HepG2 (cell line): ENCODE data around the gene AXIN1. TPM values are rescaled to one million over a fixed set of nuclear protein-coding genes. Genes with fewer than 3 reads are reported as not detected.

Experiments used
- ATAC-seq: fragments of 200-7000 bp; cut with Tn5 transposase; 3 replicates; pipeline ENCODE4 v1.9.1; 2020; ENCODE audit warnings: mild to moderate bottlenecking, moderate library complexity
- BruUV-seq: library from RNA; stranded (reverse); fragments of 400-500 nt; replicated peaks from 2 replicates; lab custom pipeline; 2021; lab: Mats Ljungman, UMichigan
- CTCF ChIA-PET: fragments of 300-600 bp; formaldehyde crosslinking; extraction: SDS; loops from one replicate; lab custom pipeline; 2021; ENCODE audit warnings: low total read pairs, inconsistent platforms, low intra/inter-chr PET ratio; lab: Yijun Ruan, JAX
- POLR2A ChIA-PET: fragments of 350-600 bp; sonication (Branson Sonifier 250); formaldehyde crosslinking; loops from one replicate; lab custom pipeline; 2020; ENCODE audit warnings: antibody characterized with exemption, inconsistent platforms; lab: Yijun Ruan, JAX
- DNase-seq: peaks from one replicate; pipeline ENCODE4 v3.0.0-alpha.2; 2015; ENCODE audit warnings: low spot score
- FAIRE-seq: peaks from 3 replicates; lab custom pipeline; 2011; peaks lifted over from hg19 to GRCh38; lab: Jason Lieb, UNC
- H2AFZ ChIP-seq: one replicate; pipeline ENCODE4 v1.6.1; 2011; ENCODE audit warnings: low read length, inconsistent platforms
- H3K27ac ChIP-seq: fragments of 300-600 bp; 3 replicates; pipeline ENCODE4 v1.8.0; 2011; ENCODE audit warnings: mixed run types, mild to moderate bottlenecking, mixed read lengths, low read length, inconsistent platforms; ENCODE audit not compliant: insufficient read depth; ENCODE audit errors: extremely low read length
- H3K27me3 ChIP-seq, 2 experiments: fragments of 200-600 bp in 1 of 2; 2 replicates in 1 of 2; 3 replicates in 1 of 2; pipeline versions ENCODE4 v1.6.0 to v1.8.0; 2011; ENCODE audit warnings: low read length in 2 of 2, mild to moderate bottlenecking in 2 of 2, moderate library complexity in 2 of 2, inconsistent platforms in 1 of 2; ENCODE audit not compliant: insufficient read depth in 2 of 2, control insufficient read depth in 1 of 2
- H3K36me3 ChIP-seq, 2 experiments: fragments of 200-600 bp in 1 of 2; replicated peaks in 1 of 2; 2 replicates in 1 of 2; 3 replicates in 1 of 2; pipeline versions ENCODE4 v1.5.1 to v1.8.0; 2011; ENCODE audit warnings: low read length in 2 of 2, inconsistent platforms in 1 of 2; ENCODE audit not compliant: insufficient read depth in 2 of 2, control insufficient read depth in 1 of 2
- H3K4me1 ChIP-seq: 2 replicates; pipeline ENCODE4 v1.5.1; 2012; ENCODE audit warnings: low read length, inconsistent platforms; ENCODE audit not compliant: insufficient read depth
- H3K4me2 ChIP-seq: 2 replicates; pipeline ENCODE4 v1.6.0; 2011; ENCODE audit warnings: low read depth, low read length, inconsistent platforms
- H3K4me3 ChIP-seq, 3 experiments: fragments of 200-600 bp in 1 of 3; sonication (generic), shearing (Covaris generic) in 1 of 3; replicated peaks in 1 of 3; 2 replicates each; pipeline ENCODE4 v1.5.1; 2011 to 2016; ENCODE audit warnings: low read length in 3 of 3, inconsistent platforms in 2 of 3, low read depth in 2 of 3, mild to moderate bottlenecking in 2 of 3, control low read depth in 1 of 3, mixed read lengths in 1 of 3; ENCODE audit not compliant: insufficient read depth in 1 of 3
- H3K79me2 ChIP-seq: one replicate; pipeline ENCODE4 v1.6.1; 2011; ENCODE audit warnings: low read length, inconsistent platforms; ENCODE audit not compliant: insufficient read depth
- H3K9ac ChIP-seq: 2 replicates; pipeline ENCODE4 v1.6.0; 2011; ENCODE audit warnings: mild to moderate bottlenecking, low read depth, low read length, inconsistent platforms; ENCODE audit not compliant: insufficient read depth
- H3K9me3 ChIP-seq: 2 replicates; pipeline ENCODE4 v1.5.1; 2012; ENCODE audit warnings: mild to moderate bottlenecking, low read length
- H4K20me1 ChIP-seq: 2 replicates; pipeline ENCODE4 v1.6.0; 2011; ENCODE audit warnings: inconsistent platforms, mild to moderate bottlenecking, low read length, moderate library complexity; ENCODE audit not compliant: insufficient read depth
- FLYWCH1 ChIP-seq: sonication (generic); formaldehyde crosslinking; IDR thresholded peaks from 2 replicates; pipeline ENCODE4 v1.8.1; 2023; ENCODE audit warnings: mild to moderate bottlenecking, missing genetic modification reagents
- HBP1 ChIP-seq: IDR thresholded peaks from 2 replicates; pipeline ENCODE4 v1.6.1; 2016; ENCODE audit warnings: low read depth, control low read depth
- IRF1 ChIP-seq: sonication (generic); formaldehyde crosslinking; IDR thresholded peaks from 2 replicates; pipeline ENCODE4 v1.4.0; 2020; ENCODE audit warnings: low read depth, mild to moderate bottlenecking, missing genetic modification reagents
- MAX ChIP-seq: IDR thresholded peaks from 2 replicates; pipeline ENCODE4 v1.6.1; 2012; ENCODE audit warnings: inconsistent platforms
- MLX ChIP-seq: IDR thresholded peaks from 2 replicates; pipeline ENCODE4 v1.6.1; 2016
- MTF2 ChIP-seq: sonication (generic); formaldehyde crosslinking; IDR thresholded peaks from 2 replicates; pipeline ENCODE4 v1.5.0; 2020; ENCODE audit warnings: missing genetic modification reagents, borderline replicate concordance
- MXD4 ChIP-seq: IDR thresholded peaks from 2 replicates; pipeline ENCODE4 v1.6.1; 2016; ENCODE audit warnings: mild to moderate bottlenecking, missing biosample characterization, missing genetic modification reagents
- NFIB ChIP-seq: sonication (generic); formaldehyde crosslinking; IDR thresholded peaks from 2 replicates; pipeline ENCODE4 v1.9.0; 2021; ENCODE audit warnings: missing genetic modification reagents, mild to moderate bottlenecking, borderline replicate concordance
- SAP130 ChIP-seq: IDR thresholded peaks from 2 replicates; pipeline ENCODE4 v1.6.1; 2016; ENCODE audit warnings: low read depth
- SIN3A ChIP-seq: IDR thresholded peaks from 2 replicates; pipeline ENCODE4 v1.6.1; 2011; ENCODE audit warnings: low read depth, mild to moderate bottlenecking, control low read depth, low read length, borderline replicate concordance
- SUZ12 ChIP-seq: fragments of 150-350 bp; IDR thresholded peaks from 2 replicates; pipeline ENCODE4 v1.6.1; 2014; ENCODE audit warnings: low read depth, low read length
- TRIM22 ChIP-seq: fragments of 450-650 bp; IDR thresholded peaks from 2 replicates; pipeline ENCODE4 v1.6.1; 2017
- ZFX ChIP-seq: sonication (generic); formaldehyde crosslinking; IDR thresholded peaks from 2 replicates; pipeline ENCODE4 v1.4.0; 2020; ENCODE audit warnings: mild to moderate bottlenecking, low read depth, missing genetic modification reagents, moderate library complexity
- ZFY ChIP-seq: sonication (generic); formaldehyde crosslinking; IDR thresholded peaks from 2 replicates; pipeline ENCODE4 v1.4.0; 2020; ENCODE audit warnings: missing genetic modification reagents
- ZIK1 ChIP-seq: sonication (generic); formaldehyde crosslinking; IDR thresholded peaks from 2 replicates; pipeline ENCODE4 v1.5.0; 2020; ENCODE audit warnings: mild to moderate bottlenecking, low read depth, missing genetic modification reagents, borderline replicate concordance
- ZNF33A ChIP-seq: sonication (generic); formaldehyde crosslinking; IDR thresholded peaks from 2 replicates; pipeline ENCODE4 v1.5.1; 2020; ENCODE audit warnings: missing genetic modification reagents, mild to moderate bottlenecking, moderate library complexity, borderline replicate concordance
- ZNF577 ChIP-seq: sonication (generic); formaldehyde crosslinking; IDR thresholded peaks from 2 replicates; pipeline ENCODE4 v1.4.0; 2020; ENCODE audit warnings: mild to moderate bottlenecking, low read depth, missing genetic modification reagents, borderline replicate concordance
- ZNF788 ChIP-seq: sonication (generic); formaldehyde crosslinking; IDR thresholded peaks from 2 replicates; pipeline ENCODE4 v1.5.0; 2020; ENCODE audit warnings: mild to moderate bottlenecking, missing genetic modification reagents, borderline replicate concordance
- ZNF883 ChIP-seq: sonication (generic); formaldehyde crosslinking; IDR thresholded peaks from 2 replicates; pipeline ENCODE4 v1.5.1; 2020; ENCODE audit warnings: mild to moderate bottlenecking, missing genetic modification reagents; ENCODE audit errors: not compliant biosample characterization
- WGBS: methylation state at CpG from one replicate; pipeline ENCODE4 v1.1.6; 2017; ENCODE audit warnings: low lambda C conversion rate; 5-methylcytosine and 5-hydroxymethylcytosine counted together
- in situ Hi-C: cut with HindIII; loops from 2 replicates; pipeline ENCODE4 v1.10.0; 2017; ENCODE audit warnings: low pct_unique_long_range_greater_than_20kb; ENCODE audit not compliant: extremely low pct_ligation_motif_present
- intact Hi-C: fragments of 100-400 bp; cut with micrococcal nuclease; formaldehyde crosslinking; loops from one replicate; pipeline ENCODE4 v1.10.0; 2022; ENCODE audit not compliant: unreplicated experiment
- polyA plus RNA-seq, 8 experiments: library from polyadenylated mRNA; depleted of rRNA in 3 of 8; stranded (reverse) in 7 of 8; unstranded in 1 of 8; fragments of >200 nt; fragmentation: Illumina TruSeq in 4 of 8; extraction: Trizol in 4 of 8; gene quantifications; 2 replicates each; pipeline versions ENCODE4 v1.2.1 to v1.2.3, GENCODE V29; 2011 to 2016; ENCODE audit warnings: low read depth in 4 of 8, missing spikeins in 1 of 8, mixed read lengths in 1 of 8; ENCODE audit not compliant: insufficient read depth in 1 of 8
- total RNA-seq, 5 experiments: library from RNA; depleted of rRNA; stranded (reverse); fragments of >200 nt; fragmentation: Illumina TruSeq; extraction: Trizol; gene quantifications; 2 replicates each; pipeline ENCODE4 v1.2.3, GENCODE V29; 2016; ENCODE audit warnings: low read depth in 1 of 5

Gene AXIN1
- total and polyA plus RNA-seq, 2 of the 13 experiments (the other 11 are each of a cell fraction or from before 2014, with no cell fraction given), result 24.0 to 26.0 TPM

GRCh38 chr16:276426-277077, 76.0 kb downstream of the AXIN1 start (continued):
- TF ChIP-seq MXD4 (CRISPR knock-in tag) (peak; percentile 41; the same call in 1 of the 2 replicates), ZNF788 (CRISPR knock-in tag) (no peak), ZNF883 (CRISPR knock-in tag) (peak; percentile 24), MTF2 (CRISPR knock-in tag) (0 out of 2 replicates have a peak, but pooled peaks have one; percentile 64), ZFX (CRISPR knock-in tag) (peak; percentile 27; the same call in 1 of the 2 replicates), ZFY (CRISPR knock-in tag) (0 out of 2 replicates have a peak, but pooled peaks have one; percentile 10), HBP1 (no peak), MAX (peak; percentile 61), SAP130 (peak; percentile 73)

- Histone ChIP-seq H3K9me3 (no peaks in the 10 kb centered on the region), H3K27ac (no peak within 1 kb of the TSS), H3K4me1 (peaks cover 24% of the 10 kb centered on the region), H3K36me3 (no peaks in the 10 kb centered on the region), H3K4me2 (peak within 1 kb of the TSS; percentile 55), H3K27me3 (peaks cover 12 to 70% of the 10 kb centered on the region in 2 experiments), H3K4me3 (peak within 1 kb of the TSS in 2 of 3 experiments; percentile 42 to 59; a peak in 3 of 6 replicates), H2AFZ (no peak within 1 kb of the TSS), H3K79me2 (no peaks in the 10 kb centered on the region), H4K20me1 (no peaks in the 10 kb centered on the region), H3K9ac (no peak within 1 kb of the TSS)
- ATAC-seq (no peak), FAIRE-seq (no peak), DNase-seq (no peak)
- POLR2A ChIA-PET, result interaction anchor here (0.6 kb wide), 1 partner anchor 77 kb away, joined by 3 read pairs; the partner anchor contains the start of gene AXIN1
- intact Hi-C loops (no loop called here), in situ Hi-C loops (no loop called here)
- no TSS peak for BruUV-seq
- CTCF ChIA-PET, result no interaction called here
- 6% methylated on average over 39 of the region's 56 CpGs for WGBS
- TF ChIP-seq IRF1 (CRISPR knock-in tag), result no peak
- TF ChIP-seq MAX, result no peak
- no peak for TF ChIP-seq NFIB (CRISPR knock-in tag)
- TF ChIP-seq ZNF33A (CRISPR knock-in tag), result no peak
- TF ChIP-seq ZIK1 (CRISPR knock-in tag), result no peak
- TF ChIP-seq SUZ12, result no peak
- no peak for TF ChIP-seq MLX
- TF ChIP-seq TRIM22, result no peak
- no peak for TF ChIP-seq SIN3A
- TF ChIP-seq FLYWCH1 (CRISPR knock-in tag), result no peak
- no peak for TF ChIP-seq ZNF577 (CRISPR knock-in tag)
Observed at GRCh38 chr16:275786-276232, 76.7 kb downstream of the AXIN1 start, which contains the start of gene RGS11. Gene RGS11 (minus strand): TSS chr16:275944. CDS start chr16:275911, 33 bp downstream.
